Ovary (tissue), 9 donors: ENCODE results near the gene PEPD. TPM values are rescaled to one million over a fixed set of nuclear protein-coding genes. Genes with fewer than 3 reads are reported as not detected.

Experiments used
- DNase-seq, 5 donors: peaks; one replicate each; pipeline ENCODE4 v3.0.0-alpha.2; 2019 to 2020
- H3K27ac ChIP-seq, 2 donors: fragments of 200-600 bp; one replicate each; pipeline versions ENCODE4 v1.5.1 to v1.8.0; 2019 to 2022
- H3K27me3 ChIP-seq: fragments of 200-600 bp; one replicate; pipeline ENCODE4 v1.8.0; 2022
- H3K36me3 ChIP-seq: fragments of 200-600 bp; sonication (generic); one replicate; pipeline ENCODE4 v1.5.1; 2019
- H3K4me1 ChIP-seq: one replicate; pipeline ENCODE4 v1.8.1; 2013; ENCODE audit warnings: mild to moderate bottlenecking, moderate library complexity; ENCODE audit not compliant: insufficient read depth
- H3K4me3 ChIP-seq: fragments of 200-600 bp; sonication (generic); one replicate; pipeline ENCODE4 v1.5.1; 2017
- H3K9me3 ChIP-seq, 2 donors: fragments of 200-600 bp in 1 of 2; sonication (generic) in 1 of 2; one replicate each; pipeline versions ENCODE4 v1.5.1 to v1.8.1; 2013 to 2019; ENCODE audit warnings: mild to moderate bottlenecking in 1 of 2, moderate library complexity in 1 of 2
- EP300 ChIP-seq: sonication (generic); formaldehyde crosslinking; IDR thresholded peaks from one replicate; pipeline ENCODE4 v1.6.1; 2017; ENCODE audit warnings: antibody characterized with exemption
- POLR2A ChIP-seq: fragments of 450-650 bp; IDR thresholded peaks from one replicate; pipeline ENCODE4 v1.6.1; 2017; ENCODE audit warnings: antibody characterized with exemption, mild to moderate bottlenecking, moderate library complexity
- WGBS, 3 donors: extraction: QIAGEN DNeasy Blood & Tissue Kit in 1 of 3; methylation state at CpG; one replicate each; pipeline versions ENCODE4 v1.1.5 to v1.1.7; 2013 to 2017; 5-methylcytosine and 5-hydroxymethylcytosine counted together
- intact Hi-C, 4 donors: fragments of 100-400 bp; cut with DNase I; formaldehyde crosslinking; loops; one replicate each; pipeline versions ENCODE4 v1.11.0 to v1.15.1; 2022 to 2023
- polyA plus RNA-seq, 2 donors: library from polyadenylated mRNA; stranded (reverse); fragments of 200-250 nt in 1 of 2; fragments of 350-450 nt in 1 of 2; fragmentation: Illumina TruSeq in 1 of 2; extraction: RNeasy Lipid Tissue Mini Kit (QIAGEN cat#74804) in 1 of 2; gene quantifications; one replicate each; pipeline ENCODE4 v1.2.3, GENCODE V29; 2013 to 2014
- total RNA-seq, 7 donors: library from RNA; depleted of rRNA in 2 of 7; stranded (reverse); fragments of >200 nt in 2 of 7; fragmentation: NEBNext Ultra II Directional in 3 of 7; extraction: Animal tissue kit (Norgen Biotek cat#: 25700) in 3 of 7; gene quantifications; one replicate each; pipeline versions ENCODE4 v1.1.0 to v1.2.4, GENCODE V29; 2016 to 2023
- TF ChIP-seq, protein P1 (sequence below), 3 donors: fragments of 450-650 bp in 2 of 3; fragments of 200-600 bp in 1 of 3; IDR thresholded peaks; one replicate each; pipeline versions ENCODE4 v1.5.1 to v1.8.0; 2016 to 2022; ENCODE audit warnings: antibody characterized with exemption in 3 of 3, mild to moderate bottlenecking in 1 of 3
- donor health status: DM: no; HTN: no; CAD: no; lungs with moderate emphysema.
- donor health status: DM: no; HTN: no; CAD: no.
- donor health status: Bipolar disorder and iron deficiency.
- donor health status: DM: yes; HTN: yes; CAD: no.
- donor health status: DM: no; HTN: no; CAD: no.
- donor health status: DM: yes; HTN: yes; CAD: no.

PEPD gene
- total and polyA plus RNA-seq, 9 donors = 38.7 to 66.9 (median 58.9) TPM

- TF ChIP-seq EP300 = no peak
- TF ChIP-seq, protein P1, sequence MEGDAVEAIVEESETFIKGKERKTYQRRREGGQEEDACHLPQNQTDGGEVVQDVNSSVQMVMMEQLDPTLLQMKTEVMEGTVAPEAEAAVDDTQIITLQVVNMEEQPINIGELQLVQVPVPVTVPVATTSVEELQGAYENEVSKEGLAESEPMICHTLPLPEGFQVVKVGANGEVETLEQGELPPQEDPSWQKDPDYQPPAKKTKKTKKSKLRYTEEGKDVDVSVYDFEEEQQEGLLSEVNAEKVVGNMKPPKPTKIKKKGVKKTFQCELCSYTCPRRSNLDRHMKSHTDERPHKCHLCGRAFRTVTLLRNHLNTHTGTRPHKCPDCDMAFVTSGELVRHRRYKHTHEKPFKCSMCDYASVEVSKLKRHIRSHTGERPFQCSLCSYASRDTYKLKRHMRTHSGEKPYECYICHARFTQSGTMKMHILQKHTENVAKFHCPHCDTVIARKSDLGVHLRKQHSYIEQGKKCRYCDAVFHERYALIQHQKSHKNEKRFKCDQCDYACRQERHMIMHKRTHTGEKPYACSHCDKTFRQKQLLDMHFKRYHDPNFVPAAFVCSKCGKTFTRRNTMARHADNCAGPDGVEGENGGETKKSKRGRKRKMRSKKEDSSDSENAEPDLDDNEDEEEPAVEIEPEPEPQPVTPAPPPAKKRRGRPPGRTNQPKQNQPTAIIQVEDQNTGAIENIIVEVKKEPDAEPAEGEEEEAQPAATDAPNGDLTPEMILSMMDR (IDR thresholded peaks at IDR 0.05) = no peak
- no peak for TF ChIP-seq POLR2A
- Histone ChIP-seq H3K36me3 (no peaks in the 10 kb centered on the region), H3K27me3 (no peaks in the 10 kb centered on the region), H3K4me3 (no peak overlapping the region), H3K27ac (no peak overlapping the region), H3K9me3 (no peaks in the 10 kb centered on the region), H3K4me1 (no peaks in the 10 kb centered on the region)
- peak in 1 of 5 donors; percentile 13 for DNase-seq
- intact Hi-C loops = loop anchor here in 3 of 4 donors (5.0 to 10.0 kb wide), 2 partner anchors 338 to 341 kb away; no protein-coding TSS in a partner anchor
- 77 to 86% (median 78%) methylated on average over 22 of the region's 22 CpGs for WGBS, 3 donors
These were observed 87.3 kb downstream of the PEPD start for GRCh38 chr19:33434069-33434885.

- peak in 1 of 5 donors; percentile 7 for DNase-seq
- Histone ChIP-seq H3K4me3 (no peak overlapping the region), H3K9me3 (no peaks in the 10 kb centered on the region), H3K4me1 (no peaks in the 10 kb centered on the region), H3K36me3 (no peaks in the 10 kb centered on the region), H3K27me3 (no peaks in the 10 kb centered on the region), H3K27ac (no peak overlapping the region)
- WGBS, 3 donors = 69 to 74% (median 71%) methylated on average over 16 of the region's 16 CpGs
- TF ChIP-seq EP300 = no peak
- TF ChIP-seq POLR2A = no peak
- TF ChIP-seq, protein P1 (IDR thresholded peaks at IDR 0.05) = no peak
- intact Hi-C loops = loop anchor here in 3 of 4 donors (5.0 to 10.0 kb wide), 2 partner anchors 340 to 342 kb away; no protein-coding TSS in a partner anchor
These were observed 89.0 kb downstream of the PEPD start for GRCh38 chr19:33432446-33433170.

DNA sequence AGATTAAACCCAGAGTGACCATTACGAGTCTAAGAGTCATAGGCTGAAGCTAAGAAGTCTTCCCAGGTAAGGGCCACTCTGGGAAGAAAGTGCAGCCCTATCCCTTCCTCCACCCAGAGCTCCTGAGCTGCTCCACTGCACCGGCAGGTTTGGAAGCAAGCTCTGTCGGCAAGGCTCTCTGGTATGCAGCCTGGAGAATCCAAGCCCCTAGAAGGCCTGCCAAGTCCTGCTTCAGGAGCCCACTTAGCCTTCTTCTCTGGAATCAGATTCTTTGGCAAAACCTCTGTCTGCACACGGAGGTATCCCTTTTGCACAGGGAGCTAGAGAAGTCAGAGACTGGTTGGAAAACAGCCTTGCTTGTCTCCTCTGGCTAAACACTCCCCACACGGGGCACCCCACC is 89.6 kb downstream of the PEPD start:
- Histone ChIP-seq H3K27me3 (no peaks in the 10 kb centered on the region), H3K9me3 (no peaks in the 10 kb centered on the region), H3K36me3 (no peaks in the 10 kb centered on the region), H3K4me3 (no peak overlapping the region), H3K4me1 (no peaks in the 10 kb centered on the region), H3K27ac (no peak overlapping the region)
- no peak for TF ChIP-seq EP300
- no peak for TF ChIP-seq POLR2A
- TF ChIP-seq, protein P1 (IDR thresholded peaks at IDR 0.05) = no peak
- intact Hi-C loops = loop anchor here in 3 of 4 donors (5.0 to 10.0 kb wide), 2 partner anchors 340 to 343 kb away; no protein-coding TSS in a partner anchor
- no peak for DNase-seq
- 24 to 31% (median 25%) methylated on average over 5 of the region's 5 CpGs for whole genome bisulfite sequencing, 3 donors

GRCh38 chr19:33430674-33431277 is 90.8 kb downstream of the PEPD start:
- no peaks in the 10 kb centered on the region for H3K9me3 ChIP-seq
- peak in 4 of 5 donors; percentile 43 to 74 (median 54) for DNase-seq
- H3K27ac ChIP-seq = no peak overlapping the region
- H3K4me3 ChIP-seq = no peak overlapping the region
- WGBS, 3 donors = 33 to 36% (median 35%) methylated on average over 13 of the region's 13 CpGs
- no peaks in the 10 kb centered on the region for H3K4me1 ChIP-seq
- H3K27me3 ChIP-seq = no peaks in the 10 kb centered on the region
- TF ChIP-seq, protein P1 (IDR thresholded peaks at IDR 0.05) = peak in 1 of 3 donors; percentile 17
- TF ChIP-seq POLR2A = no peak
- no peak for TF ChIP-seq EP300
- no peaks in the 10 kb centered on the region for H3K36me3 ChIP-seq
- intact Hi-C loops = loop anchor here in 3 of 4 donors (5.0 to 10.0 kb wide), 2 partner anchors 342 to 344 kb away; no protein-coding TSS in a partner anchor
